Bronchial epithelial cell (primary cell): ENCODE measurements around the gene CENPS. TPM values are rescaled to one million over a fixed set of nuclear protein-coding genes. Genes with fewer than 3 reads are reported as not detected.
A peak's percentile ranks its signal among the peaks of the same experiment; 100 is the strongest.

Experiments
- DNase-seq: peaks from one replicate; pipeline ENCODE4 v3.0.0-alpha.2; 2010; ENCODE audit warnings: low read depth
- FAIRE-seq: peaks from 2 replicates; lab custom pipeline; 2011; peaks lifted over from hg19 to GRCh38; lab: Jason Lieb, UNC
- H3K27me3 ChIP-seq: 2 replicates; pipeline ENCODE4 v1.5.1; 2011; ENCODE audit warnings: low read length; ENCODE audit not compliant: control insufficient read depth, insufficient read depth
- H3K36me3 ChIP-seq: 2 replicates; pipeline ENCODE4 v1.5.1; 2011; ENCODE audit warnings: low read length; ENCODE audit not compliant: control insufficient read depth, insufficient read depth
- H3K4me3 ChIP-seq: 2 replicates; pipeline ENCODE4 v1.5.1; 2011; ENCODE audit warnings: mild to moderate bottlenecking, low read depth, low read length, control low read depth
- total RNA-seq: library from RNA; depleted of rRNA; stranded (reverse); fragments of >200 nt; gene quantifications from 2 replicates; pipeline ENCODE4 v1.2.1, GENCODE V29; 2014
- TF ChIP-seq, protein P1 (sequence below): IDR thresholded peaks from 2 replicates; pipeline ENCODE4 v1.5.1; 2011; ENCODE audit warnings: mild to moderate bottlenecking, moderate library complexity, low read length, control low read depth, inconsistent platforms; ENCODE audit not compliant: insufficient read depth, severe bottlenecking

The CENPS gene
- 8.4 and 9.7 TPM in 2 replicates for total RNA-seq

DNA sequence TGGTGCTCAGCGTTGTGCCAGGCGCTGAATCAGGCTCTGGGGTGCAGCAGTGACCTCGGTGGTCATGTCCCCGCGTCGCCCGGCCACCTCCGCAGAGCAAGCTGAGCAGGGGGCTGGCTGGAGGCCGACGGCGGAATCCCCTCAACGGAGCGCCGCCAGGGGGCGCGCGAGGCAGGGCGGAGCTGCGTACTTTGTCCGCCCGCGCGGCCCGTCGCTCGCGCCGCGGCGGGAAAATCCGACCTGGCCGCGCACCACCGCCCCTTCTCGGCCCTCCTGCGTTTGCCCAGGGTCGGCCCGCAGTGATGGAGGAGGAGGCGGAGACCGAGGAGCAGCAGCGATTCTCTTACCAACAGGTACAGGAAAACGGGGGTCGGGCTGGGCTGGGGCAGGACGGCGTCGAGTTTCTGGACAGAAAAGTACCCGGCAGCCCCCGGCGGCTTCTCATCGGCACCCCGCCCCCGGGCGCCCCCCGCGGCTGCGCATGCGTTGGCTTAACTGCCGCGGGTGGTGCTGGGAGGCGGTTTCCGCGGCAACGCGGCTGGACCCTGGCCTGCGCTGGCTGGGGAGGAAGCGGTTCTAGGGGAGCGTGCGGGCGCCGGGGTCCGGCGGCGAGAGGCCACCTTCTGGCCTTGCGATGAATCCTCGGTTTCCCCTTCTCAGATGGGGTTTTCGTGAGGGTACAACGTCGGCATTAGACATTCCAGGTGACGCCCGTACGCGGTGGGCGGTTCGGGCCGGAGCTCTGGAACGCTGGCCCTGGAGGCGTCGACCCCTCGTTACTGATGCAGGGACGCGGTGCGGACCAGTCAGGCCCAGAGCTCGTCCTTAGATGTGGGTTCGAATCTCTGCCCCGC lies at the start of gene CENPS:
TSS of gene CENPS (plus strand) at position 218 of the 854 bp plus-strand sequence. CDS start at position 303, 85 bp downstream.
- H3K36me3 ChIP-seq: no peaks in the 10 kb centered on the region
- H3K4me3 ChIP-seq: peak within 1 kb of the TSS; percentile 95
- DNase-seq (peak; percentile 53), FAIRE-seq (no peak)
- no peaks in the 10 kb centered on the region for H3K27me3 ChIP-seq
- TF ChIP-seq, protein P1, sequence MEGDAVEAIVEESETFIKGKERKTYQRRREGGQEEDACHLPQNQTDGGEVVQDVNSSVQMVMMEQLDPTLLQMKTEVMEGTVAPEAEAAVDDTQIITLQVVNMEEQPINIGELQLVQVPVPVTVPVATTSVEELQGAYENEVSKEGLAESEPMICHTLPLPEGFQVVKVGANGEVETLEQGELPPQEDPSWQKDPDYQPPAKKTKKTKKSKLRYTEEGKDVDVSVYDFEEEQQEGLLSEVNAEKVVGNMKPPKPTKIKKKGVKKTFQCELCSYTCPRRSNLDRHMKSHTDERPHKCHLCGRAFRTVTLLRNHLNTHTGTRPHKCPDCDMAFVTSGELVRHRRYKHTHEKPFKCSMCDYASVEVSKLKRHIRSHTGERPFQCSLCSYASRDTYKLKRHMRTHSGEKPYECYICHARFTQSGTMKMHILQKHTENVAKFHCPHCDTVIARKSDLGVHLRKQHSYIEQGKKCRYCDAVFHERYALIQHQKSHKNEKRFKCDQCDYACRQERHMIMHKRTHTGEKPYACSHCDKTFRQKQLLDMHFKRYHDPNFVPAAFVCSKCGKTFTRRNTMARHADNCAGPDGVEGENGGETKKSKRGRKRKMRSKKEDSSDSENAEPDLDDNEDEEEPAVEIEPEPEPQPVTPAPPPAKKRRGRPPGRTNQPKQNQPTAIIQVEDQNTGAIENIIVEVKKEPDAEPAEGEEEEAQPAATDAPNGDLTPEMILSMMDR: peak; percentile 95

DNA sequence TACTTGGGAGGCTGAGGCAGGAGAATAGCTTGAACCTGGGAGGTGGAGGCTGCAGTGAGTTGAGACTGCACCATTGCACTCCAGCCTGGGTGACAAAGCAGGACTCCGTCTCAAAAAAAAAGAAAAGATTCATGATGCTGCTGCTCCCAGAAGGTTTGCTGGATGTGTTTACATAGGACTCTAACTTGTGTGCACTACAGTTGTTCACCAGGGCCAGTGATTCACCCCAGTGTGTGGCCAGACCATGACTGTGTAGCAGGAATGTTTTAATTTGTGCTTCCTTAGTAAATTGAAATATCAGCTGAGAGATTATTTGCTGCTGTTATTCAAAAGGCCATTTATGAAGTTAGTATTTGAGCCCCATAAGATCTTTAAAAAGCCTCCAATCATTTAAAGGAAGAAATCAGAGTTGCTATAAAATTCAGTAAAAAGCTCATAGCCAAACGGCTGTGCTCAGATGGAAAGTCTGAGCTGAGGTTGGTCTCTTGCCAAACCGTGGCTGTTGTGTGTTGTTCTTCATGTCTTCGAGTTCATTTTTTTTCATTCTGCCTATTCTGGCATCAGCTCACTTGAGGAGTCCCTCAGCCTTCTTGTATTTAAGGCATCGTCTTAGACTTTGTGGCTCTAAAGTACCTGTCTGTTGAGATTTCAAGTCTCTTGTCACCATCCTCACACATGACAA lies 49.5 kb upstream of the CENPS start:
- DNase-seq: peak; percentile 82
- Histone ChIP-seq H3K27me3 (no peaks in the 10 kb centered on the region), H3K36me3 (no peaks in the 10 kb centered on the region), H3K4me3 (no peak overlapping the region)
- TF ChIP-seq, protein P1: no peak
- no peak for FAIRE-seq

DNA sequence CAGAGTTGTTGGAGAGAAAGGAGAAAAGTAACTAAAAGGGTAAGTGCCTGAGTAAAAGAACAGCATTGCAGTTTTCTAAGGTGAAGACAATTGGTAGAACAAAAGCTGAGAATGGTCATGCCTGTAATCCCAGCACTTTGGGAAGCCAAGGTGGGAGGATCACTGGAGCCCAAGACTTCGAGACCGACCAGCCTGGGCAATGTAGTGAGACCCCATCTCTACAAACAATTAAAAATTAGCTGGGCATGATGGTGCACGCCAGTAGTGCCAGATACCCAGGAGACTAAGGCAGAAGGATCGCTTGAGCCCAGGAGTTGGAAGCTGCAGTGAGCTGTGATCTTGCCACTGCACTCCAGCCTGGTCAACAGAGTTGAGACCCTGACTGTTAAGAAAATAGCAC lies 46.6 kb upstream of the CENPS start:
- Histone ChIP-seq H3K36me3 (no peaks in the 10 kb centered on the region), H3K4me3 (no peak overlapping the region), H3K27me3 (no peaks in the 10 kb centered on the region)
- TF ChIP-seq, protein P1: no peak
- no peak for FAIRE-seq
- no peak for DNase-seq

DNA sequence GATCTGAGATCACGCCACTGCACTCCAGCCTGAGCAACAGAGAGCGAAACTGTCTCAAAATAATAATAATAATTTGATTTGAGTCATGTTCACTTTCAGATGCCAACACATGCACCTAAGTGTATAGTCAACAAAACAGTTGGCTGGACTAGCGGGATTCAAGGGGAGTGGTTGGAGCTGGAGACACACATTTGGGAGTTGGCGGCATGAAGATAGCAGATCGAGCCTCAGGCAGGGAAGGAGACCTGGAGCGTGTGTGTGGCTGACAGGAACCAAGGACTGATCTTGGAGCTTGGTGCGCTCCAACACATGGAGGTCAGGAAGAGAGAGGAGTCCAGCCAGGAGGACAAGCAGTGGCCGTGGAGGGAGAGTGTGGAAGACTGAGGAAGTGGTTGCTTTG lies 46.0 kb upstream of the CENPS start:
- Histone ChIP-seq H3K36me3 (no peaks in the 10 kb centered on the region), H3K27me3 (no peaks in the 10 kb centered on the region), H3K4me3 (no peak overlapping the region)
- DNase-seq (no peak), FAIRE-seq (no peak)
- TF ChIP-seq, protein P1: no peak

DNA sequence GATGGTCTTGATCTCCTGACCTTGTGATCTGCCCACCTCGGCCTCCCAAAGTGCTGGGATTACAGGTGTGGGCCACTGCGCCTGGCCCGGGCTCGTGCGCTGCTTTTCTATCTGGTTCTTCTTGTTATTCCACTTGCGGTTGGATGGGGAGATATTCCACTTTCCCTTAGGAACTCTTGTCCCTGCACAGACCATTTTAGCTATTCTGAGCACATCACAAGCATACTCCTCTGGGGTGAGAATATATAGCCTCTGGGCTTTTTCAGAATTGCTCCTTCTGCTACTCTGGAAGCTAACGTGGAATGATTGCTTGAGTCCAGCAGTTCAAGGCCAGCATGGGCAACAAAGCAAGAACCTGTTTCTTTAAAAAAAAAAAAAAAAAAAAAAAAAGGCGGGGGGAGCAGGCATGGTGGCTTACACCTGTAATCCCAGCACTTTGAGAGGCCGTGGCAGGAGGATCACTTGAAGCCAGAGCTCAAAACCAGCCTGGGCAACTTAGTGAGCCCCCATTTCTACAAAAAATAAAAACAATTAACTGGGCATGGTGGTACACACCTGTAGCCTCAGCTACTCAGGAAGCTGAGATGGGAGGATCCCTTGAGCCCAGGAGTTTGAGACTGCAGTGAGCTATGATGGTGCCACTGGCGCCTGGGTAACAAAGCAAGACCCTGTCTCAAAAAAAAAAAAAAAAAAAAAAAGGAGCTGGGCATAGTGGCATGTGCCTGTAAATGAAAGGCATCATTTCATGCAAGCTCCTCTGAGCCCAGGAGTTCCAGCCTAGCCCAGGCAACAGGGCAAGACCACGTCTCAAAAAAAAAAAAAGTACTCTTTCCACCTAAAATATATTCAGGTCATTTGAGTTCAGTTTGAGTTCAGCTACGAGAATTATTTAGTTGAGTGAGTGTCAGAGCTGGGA lies 43.2 kb upstream of the CENPS start:
- TF ChIP-seq, protein P1: no peak
- Histone ChIP-seq H3K27me3 (no peaks in the 10 kb centered on the region), H3K4me3 (no peak overlapping the region), H3K36me3 (no peaks in the 10 kb centered on the region)
- DNase-seq (no peak), FAIRE-seq (no peak)
